T-helper 2 cell treated with Interferon-gamma antibody and Interleukin-4, amounts not matched to agents 100 ng/mL and 5 ng/mL, for 36 hours (primary cell): ENCODE data around the gene IL1RAPL1. TPM values are rescaled to one million over a fixed set of nuclear protein-coding genes. Genes with fewer than 3 reads are reported as not detected.

Source experiments
- intact Hi-C: fragments of 100-400 bp; cut with micrococcal nuclease; formaldehyde crosslinking; loops from one replicate; pipeline ENCODE4 v1.15.1; 2023
- total RNA-seq: library from RNA; stranded (reverse); gene quantifications from 2 replicates; pipeline ENCODE4 v1.2.3, GENCODE V29; 2022

The IL1RAPL1 gene
- total RNA-seq, 1 donor from 2014 or later: not detected

GRCh38 chrX:29724316-29724715, 1137.1 kb downstream of the IL1RAPL1 start:
- intact Hi-C loops: no loop called here

GRCh38 chrX:29726811-29727210, 1139.6 kb downstream of the IL1RAPL1 start:
- intact Hi-C loops: no loop called here

GRCh38 chrX:29728639-29729038, 1141.4 kb downstream of the IL1RAPL1 start:
- intact Hi-C loops: no loop called here

- intact Hi-C loops: no loop called here
These were observed 1157.7 kb downstream of the IL1RAPL1 start for GRCh38 chrX:29744966-29745365.

GRCh38 chrX:29746326-29746725, 1159.1 kb downstream of the IL1RAPL1 start:
- intact Hi-C loops: no loop called here

- intact Hi-C loops: no loop called here
These were observed 1174.8 kb downstream of the IL1RAPL1 start for GRCh38 chrX:29762006-29762405.

GRCh38 chrX:29775890-29776289, 1188.6 kb downstream of the IL1RAPL1 start:
- intact Hi-C loops: no loop called here

GRCh38 chrX:29787656-29788055, 1200.4 kb downstream of the IL1RAPL1 start:
- intact Hi-C loops: no loop called here

- intact Hi-C loops: no loop called here
These were observed 1201.9 kb downstream of the IL1RAPL1 start for GRCh38 chrX:29788991-29789699.

GRCh38 chrX:29792335-29792734, 1205.1 kb downstream of the IL1RAPL1 start:
- intact Hi-C loops: no loop called here

- intact Hi-C loops: no loop called here
These were observed 1209.9 kb downstream of the IL1RAPL1 start for GRCh38 chrX:29797156-29797555.

GRCh38 chrX:29798469-29798868, 1211.2 kb downstream of the IL1RAPL1 start:
- intact Hi-C loops: no loop called here

- intact Hi-C loops: no loop called here
These were observed 1225.9 kb downstream of the IL1RAPL1 start for GRCh38 chrX:29813174-29813573.

GRCh38 chrX:29824176-29824906, 1237.1 kb downstream of the IL1RAPL1 start:
- intact Hi-C loops: no loop called here

- intact Hi-C loops: no loop called here
These were observed 1239.5 kb downstream of the IL1RAPL1 start for GRCh38 chrX:29826742-29827141.

- intact Hi-C loops: no loop called here
These were observed 1247.1 kb downstream of the IL1RAPL1 start for GRCh38 chrX:29834311-29834710.

GRCh38 chrX:29834764-29835163, 1247.5 kb downstream of the IL1RAPL1 start:
- intact Hi-C loops: no loop called here

- intact Hi-C loops: no loop called here
These were observed 1254.5 kb downstream of the IL1RAPL1 start for GRCh38 chrX:29841750-29842149.

GRCh38 chrX:29842552-29842951, 1255.3 kb downstream of the IL1RAPL1 start:
- intact Hi-C loops: no loop called here

- intact Hi-C loops: no loop called here
These were observed 1264.8 kb downstream of the IL1RAPL1 start for GRCh38 chrX:29851857-29852605.

GRCh38 chrX:29852767-29853166, 1265.5 kb downstream of the IL1RAPL1 start:
- intact Hi-C loops: no loop called here

- intact Hi-C loops: no loop called here
These were observed 1271.5 kb downstream of the IL1RAPL1 start for GRCh38 chrX:29858714-29859113.
